Measurements from ENCODE around the gene ANKIB1.
"Not testable (repeated sequence)": the region's sequence is repeated elsewhere in the genome, so short reads cannot be mapped to it uniquely, and the experiment has no call there.

ANKIB1 gene

DNA sequence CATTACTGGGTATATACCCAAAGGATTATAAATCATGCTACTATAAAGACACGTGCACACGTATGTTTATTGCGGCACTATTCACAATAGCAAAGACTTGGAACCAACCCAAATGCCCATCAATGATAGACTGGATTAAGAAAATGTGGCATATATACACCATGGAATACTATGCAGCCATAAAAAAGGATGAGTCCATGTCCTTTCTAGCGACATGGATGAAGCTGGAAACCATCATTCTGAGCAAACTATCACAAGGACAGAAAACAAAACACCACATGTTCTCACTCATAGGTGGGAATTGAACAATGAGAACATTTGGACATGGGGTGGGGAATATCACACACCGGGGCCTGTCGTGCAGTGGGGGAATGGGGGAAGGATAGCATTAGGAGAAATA is 164.4 kb downstream of the ANKIB1 start:
- not testable (repeated sequence) for DNase-seq (ENCODE audit: low spot score)

DNA sequence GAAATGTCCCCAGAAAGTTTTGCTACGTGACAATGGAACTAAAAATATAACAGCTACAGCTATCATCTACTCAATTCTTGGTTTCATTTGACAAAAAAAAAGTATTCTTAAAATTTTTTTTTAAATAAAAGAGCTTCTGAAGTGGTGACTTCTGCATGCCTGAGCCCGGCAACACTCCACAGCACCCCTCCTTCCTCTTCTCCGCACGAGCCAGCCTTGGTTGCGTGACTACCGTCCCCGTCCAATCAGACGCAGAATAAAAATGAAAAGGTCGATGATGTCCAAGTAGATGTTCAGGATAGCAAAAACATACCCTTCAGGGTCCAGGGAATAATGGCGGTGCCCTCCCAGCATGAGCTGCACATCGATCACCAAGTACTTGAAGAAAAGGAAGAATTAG is 167.0 kb downstream of the ANKIB1 start:
- peak; percentile 34 for DNase-seq (ENCODE audit: low spot score)

DNA sequence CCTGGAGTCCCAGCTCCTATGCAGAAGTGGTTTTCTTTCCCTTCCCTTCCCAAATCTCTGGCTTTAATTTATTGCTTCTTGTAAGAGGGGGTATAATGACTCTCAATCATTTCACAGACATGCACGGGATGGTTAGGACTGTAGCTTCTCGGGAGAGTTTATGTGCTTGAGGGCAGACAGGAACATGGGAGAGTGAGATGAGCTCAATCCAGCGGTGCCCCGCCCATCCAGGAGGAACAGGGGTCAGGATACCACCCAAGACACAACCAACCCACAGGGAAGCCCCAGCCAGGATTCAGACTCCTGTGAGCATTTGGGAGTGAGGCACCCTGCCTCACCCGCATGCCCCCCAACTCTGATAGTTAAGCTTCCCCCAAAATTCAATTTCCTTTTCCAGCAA is 167.8 kb downstream of the ANKIB1 start:
- DNase-seq (ENCODE audit: low spot score) = no peak

DNA sequence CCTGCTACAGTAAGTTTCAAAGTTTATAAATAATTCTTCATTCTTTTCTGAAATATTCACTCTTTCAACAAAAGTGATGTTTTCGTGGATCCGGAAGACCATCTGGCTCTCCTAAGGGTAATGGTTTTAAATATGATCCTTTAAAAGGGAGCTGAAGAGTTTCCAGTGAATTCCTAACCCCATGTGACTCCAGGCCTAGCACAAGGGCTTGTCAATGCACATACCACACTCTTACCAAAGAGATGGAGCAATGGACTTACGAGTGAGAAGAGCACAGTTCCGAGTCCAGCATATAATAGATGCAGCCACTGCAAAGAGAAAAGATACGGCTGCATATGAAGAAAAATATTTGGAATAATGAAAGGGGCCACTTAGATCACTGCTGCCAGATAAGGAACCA is 169.5 kb downstream of the ANKIB1 start:
- DNase-seq (ENCODE audit: low spot score) = no peak

DNA sequence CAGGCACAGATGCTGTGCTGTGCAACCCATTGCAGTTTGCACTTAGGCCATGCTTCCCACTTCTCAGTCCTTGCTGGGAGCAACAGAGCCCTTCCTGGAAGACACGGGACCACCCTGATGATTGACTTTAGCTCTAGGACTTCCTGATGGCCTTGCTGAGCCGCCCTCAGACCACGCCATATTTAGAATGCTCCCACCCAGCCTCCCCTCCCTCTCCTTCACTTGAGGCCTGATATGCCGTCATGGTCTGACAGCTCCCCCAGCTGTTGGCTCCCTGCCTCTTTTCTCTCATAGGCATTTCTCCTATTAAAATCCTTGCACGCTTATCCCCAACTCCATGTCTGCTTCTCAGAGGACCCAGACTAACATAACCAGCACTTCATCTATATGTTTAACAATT is 172.1 kb downstream of the ANKIB1 start:
- no peak for DNase-seq (ENCODE audit: low spot score)

DNA sequence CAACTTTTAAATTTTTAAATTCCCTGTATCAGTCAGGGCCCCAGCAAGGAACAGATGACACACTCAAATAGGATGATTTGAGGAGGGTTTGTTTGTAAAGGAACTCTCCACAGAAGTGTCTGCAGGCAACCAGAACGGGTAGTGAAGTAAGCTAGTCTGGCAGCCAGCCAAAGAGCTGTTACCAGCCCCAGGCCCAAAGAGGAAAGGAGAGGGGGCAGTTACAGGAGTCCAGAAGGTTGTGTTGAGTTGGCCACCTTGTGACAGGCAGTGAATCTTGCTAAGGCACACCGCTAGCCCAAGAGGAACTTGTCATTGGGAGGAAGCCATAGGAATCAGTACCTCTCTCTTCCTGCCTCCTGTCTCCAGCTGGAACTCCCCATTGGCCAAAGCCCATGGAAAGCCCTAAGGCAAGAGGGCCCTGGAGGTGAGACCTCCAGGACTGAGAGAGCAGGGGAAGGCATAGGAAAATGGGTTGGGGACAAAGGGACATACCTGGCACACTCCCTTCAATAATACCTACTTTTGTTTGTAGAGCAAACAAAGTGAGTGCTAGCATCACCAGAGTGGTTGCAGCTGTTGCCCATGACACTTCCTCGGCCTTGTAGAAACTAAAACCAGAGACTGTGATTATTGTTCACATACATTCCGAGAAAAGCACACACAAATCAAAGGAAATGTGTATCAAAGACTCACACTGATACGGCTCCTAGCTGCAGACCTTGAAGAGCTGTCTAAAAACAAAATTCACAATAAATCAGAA is 176.1 kb downstream of the ANKIB1 start:
- no peak for DNase-seq (ENCODE audit: low spot score)

DNA sequence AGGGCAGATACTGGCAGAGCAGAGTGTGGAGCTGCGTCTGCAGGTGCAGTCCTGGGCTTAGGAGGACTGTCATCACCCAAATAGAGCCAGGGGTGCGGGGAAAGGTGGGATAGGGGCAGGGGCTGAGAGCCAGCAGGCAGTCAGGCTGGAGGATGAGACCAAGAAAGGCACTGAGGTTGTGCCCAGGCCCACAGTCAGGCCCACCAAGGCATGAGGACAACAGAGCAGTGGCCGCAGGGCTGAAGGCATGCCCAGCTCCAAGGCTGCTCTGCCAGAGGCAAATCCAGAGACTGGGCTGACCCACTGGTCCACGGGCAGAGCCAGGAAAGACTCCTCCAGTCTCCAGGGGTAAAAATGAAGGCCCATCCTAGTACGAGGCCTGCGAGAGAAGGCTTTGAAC is 177.2 kb downstream of the ANKIB1 start:
- no peak for DNase-seq (ENCODE audit: low spot score)

DNA sequence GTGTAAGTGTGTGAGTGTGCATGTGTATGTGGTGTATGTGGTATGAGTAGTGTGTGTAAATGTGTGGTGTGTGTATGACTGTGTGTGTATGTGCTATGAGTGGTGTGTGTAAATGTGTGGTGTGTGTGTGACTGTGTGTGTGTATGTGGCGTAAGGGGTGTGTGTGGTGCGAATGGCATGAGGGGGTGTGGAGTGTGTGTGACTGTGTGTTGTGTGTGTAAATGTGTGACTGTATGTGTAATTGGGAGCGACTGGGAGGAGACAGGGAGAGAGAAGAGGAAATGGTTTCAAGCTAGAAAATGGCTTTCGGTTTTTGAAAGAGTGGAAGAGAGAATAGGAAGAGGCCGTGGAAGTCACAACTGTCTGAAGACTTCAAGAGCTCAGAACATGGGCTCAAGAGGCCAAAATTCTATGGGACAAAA is 177.9 kb downstream of the ANKIB1 start:
- DNase-seq (ENCODE audit: low spot score) = no peak

DNA sequence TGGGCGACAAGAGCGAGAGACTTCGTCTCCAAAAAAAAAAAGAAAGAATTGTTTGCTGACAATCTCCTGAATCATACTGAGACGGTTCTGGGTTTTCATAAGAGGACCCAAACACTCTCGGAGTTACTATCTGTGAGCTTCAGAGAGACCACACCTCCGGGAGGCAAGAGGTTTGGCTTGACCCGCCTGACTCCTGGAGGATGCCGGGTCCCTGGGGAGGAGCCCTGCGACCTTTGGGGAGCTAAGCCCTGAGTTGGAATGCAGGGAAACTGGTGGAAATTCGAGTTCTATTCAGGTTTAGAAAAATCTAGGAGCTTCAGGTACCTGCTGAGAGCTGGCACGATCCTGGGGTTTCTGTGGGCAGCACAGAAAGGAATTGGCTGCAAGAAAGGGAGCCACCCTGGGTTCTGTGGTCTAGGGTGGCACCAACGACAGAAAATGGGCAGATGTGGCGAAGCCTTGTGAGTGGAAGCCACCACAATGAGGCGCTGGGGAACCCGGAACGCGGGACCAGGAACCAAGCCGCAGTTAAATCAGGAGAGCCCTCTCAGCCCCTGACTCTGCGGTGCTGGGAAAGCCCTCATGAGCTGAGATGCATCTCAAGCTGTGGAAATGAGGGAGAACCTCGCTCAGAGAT is 179.7 kb downstream of the ANKIB1 start:
- DNase-seq (ENCODE audit: low spot score) = no peak

DNA sequence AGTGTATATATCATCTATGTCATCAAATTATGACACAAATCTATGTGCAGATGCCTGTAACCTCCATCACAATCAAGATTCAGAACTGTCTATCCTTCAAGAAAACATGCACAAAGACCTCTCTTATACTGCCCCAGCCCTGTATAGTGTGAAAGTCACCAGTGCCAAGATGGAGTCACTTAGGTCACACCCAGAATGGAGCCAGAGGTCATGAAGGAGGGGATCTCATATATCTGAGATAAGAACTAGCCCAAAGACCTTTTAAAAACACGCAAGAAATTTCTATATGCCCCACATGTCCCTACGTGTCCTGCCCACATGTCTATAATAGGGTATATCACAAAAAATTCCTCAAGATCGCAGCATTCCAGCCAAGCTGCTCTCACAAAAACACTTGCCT is 181.4 kb downstream of the ANKIB1 start:
- DNase-seq (ENCODE audit: low spot score) = no peak

DNA sequence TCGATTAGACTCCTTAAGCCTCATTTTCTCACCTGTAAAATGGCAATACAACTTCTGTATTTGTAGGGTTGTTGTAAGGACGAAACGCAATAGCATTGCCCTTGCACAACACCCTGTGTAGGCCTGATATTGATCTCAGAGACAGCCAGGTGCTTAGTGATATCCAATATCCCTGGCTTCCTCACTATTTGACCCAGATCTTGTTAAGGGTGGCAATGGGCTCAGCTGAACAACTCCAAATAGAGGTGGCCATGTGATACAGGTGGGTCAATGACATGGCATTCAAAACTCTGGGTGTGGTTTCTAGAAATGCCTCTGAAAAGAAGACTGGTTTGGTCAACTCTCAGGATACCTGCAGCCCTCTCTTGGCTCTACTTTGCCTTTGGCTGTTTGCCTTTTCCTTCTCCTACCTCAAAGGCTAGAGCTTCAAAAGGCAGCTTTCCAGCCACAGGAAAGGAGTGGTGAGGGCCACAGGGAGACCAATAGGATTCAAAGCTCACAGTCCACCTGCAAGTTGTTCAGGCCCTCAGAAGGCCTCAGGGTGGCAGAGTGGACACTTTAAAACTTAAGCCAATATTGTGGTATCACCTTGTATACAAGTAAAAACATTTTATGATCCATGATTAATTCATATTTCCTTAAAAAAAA is 186.6 kb downstream of the ANKIB1 start:
- DNase-seq (ENCODE audit: low spot score) = no peak

DNA sequence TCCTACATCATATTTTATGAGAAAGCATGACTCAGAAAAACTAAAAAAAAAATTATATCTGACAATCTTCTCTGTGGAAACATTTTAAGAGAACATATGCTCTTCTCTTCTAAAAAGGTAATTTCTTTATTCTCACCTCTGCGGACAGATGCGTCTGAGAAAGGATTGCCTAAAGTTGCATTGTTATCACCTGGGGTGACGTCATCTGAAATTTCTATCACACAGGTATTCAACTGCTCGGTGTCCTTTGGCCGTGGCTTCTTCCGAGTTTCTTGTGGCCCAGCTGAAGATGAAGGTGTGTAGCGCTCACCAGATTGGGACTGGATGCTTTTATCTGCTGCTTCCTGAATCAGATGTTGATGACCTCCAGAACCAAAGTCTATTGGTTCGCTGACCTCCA is 187.2 kb downstream of the ANKIB1 start:
- no peak for DNase-seq (ENCODE audit: low spot score)

DNA sequence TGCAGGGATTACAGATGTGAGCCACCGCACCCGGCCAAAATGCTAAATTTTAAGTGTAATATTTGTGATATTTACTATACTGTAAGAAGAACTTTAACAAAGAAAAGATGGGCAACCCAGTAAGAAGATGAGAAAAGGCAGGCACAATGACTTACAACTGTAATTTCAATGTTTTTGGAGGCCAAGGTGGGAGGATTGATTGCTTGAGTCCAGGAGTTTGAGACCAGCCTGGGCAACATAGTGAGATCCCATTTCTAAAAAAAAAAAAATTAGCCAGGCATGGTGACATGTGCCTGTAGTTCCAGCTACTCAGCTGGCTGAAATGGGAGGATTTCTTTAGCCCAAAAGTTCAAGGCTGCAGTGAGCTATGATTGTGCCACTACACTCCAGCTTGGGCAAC is 189.8 kb downstream of the ANKIB1 start:
- no peak for DNase-seq (ENCODE audit: low spot score)

DNA sequence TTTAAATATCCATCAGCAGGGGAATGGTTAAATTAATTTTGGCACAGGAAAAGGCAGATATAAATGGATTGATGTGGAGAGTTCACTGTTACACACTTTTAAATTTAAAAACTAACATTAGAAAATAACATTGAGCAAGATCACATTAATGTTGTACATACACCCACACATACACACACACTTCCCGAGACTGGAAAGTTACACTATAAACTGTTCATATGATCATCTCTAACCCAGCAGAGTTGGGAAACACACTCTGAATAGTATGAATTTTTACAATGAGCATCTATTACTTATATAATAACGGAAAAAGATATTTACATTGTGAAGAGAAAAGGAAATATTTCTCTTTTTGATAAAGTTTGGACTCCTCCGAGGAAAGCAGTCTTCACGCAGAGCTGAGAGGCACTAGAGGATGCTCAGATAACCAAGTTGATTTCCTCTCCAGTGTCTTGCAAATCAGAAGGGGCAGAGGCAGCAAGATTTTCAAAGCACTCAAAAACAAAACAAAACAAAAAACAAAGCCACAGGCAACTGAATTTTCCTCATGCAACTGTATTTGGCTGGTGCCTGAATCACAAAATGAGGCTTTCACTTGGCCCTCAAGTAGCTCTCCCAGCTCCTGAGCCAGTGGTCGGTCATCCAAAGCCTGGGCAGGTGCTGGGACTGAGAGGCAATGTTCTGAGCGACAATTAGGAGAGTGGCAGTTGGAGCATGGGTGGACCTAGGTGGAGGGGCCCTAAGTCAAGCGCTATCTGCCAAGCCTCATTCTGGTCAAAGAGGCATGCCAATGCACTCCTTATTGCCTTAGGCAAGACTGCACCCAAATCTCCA is 191.1 kb downstream of the ANKIB1 start:
- no peak for DNase-seq (ENCODE audit: low spot score)

DNA sequence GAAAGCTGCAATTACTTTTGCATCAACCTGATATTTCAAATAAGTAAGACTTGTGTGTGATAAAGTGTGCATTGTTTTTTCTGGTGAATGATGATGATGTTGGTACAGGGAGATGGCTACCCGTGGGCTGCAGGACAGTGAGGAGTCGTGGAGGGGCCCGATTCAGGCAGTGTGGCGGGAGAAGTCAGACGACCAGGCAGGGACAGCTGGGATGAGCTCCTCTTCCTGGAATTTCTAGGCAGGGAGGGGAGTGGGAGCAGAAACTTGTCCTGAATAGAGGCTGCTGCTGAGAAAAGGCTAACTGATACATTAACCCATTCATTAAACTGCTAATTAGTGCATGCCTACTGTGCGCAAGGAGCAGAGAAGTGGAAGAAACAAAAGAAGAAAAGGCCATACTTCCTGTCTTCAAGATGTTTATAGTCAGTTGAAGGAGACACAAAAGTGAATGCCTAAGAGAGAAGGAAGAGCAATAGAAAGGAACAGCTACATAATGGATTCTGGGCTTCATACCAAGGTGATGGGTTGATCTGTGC is 192.2 kb downstream of the ANKIB1 start:
- DNase-seq (ENCODE audit: low spot score) = no peak

DNA sequence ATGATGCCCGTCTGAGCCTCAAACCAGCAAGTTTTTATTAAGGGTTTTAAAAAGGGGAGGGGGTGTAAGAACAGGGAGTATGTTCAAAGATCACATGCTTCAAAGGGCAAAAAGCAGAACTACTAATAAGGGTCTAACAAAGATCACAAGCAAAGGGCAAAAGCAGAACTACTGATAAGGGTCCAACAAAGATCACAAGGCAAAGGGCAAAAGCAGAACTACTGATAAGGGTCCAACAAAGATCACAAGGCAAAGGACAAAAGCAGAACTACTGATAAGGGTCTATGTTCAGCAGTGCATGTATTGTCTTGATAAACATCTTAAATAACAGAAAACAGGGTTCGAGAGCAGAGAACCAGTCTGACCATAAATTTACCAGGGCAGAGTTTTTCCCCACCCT is 196.9 kb downstream of the ANKIB1 start:
- DNase-seq (ENCODE audit: low spot score) = not testable (repeated sequence)

DNA sequence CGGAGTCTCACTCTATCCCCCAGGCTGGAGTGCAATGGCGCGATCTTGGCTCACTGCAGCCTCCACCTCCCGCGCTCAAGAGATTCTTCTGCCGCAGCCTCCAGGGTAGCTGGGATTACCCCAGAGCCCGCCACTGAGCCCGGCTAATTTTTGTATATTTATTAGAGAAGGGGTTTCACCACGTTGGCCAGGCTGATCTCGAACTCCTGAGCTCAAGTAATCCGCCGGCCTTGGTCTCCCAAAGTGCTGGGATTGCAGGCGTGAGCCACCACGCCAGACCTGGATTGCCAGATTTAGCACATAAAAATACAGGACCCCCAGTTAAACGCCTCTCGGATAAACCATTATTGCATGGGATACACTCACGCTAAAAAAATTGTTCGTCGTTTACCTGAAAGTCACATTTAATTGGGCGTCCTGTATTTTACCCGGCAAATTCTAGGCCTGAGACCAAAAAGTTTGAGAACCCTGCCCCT is 201.1 kb downstream of the ANKIB1 start:
- DNase-seq (ENCODE audit: low spot score) = no peak

DNA sequence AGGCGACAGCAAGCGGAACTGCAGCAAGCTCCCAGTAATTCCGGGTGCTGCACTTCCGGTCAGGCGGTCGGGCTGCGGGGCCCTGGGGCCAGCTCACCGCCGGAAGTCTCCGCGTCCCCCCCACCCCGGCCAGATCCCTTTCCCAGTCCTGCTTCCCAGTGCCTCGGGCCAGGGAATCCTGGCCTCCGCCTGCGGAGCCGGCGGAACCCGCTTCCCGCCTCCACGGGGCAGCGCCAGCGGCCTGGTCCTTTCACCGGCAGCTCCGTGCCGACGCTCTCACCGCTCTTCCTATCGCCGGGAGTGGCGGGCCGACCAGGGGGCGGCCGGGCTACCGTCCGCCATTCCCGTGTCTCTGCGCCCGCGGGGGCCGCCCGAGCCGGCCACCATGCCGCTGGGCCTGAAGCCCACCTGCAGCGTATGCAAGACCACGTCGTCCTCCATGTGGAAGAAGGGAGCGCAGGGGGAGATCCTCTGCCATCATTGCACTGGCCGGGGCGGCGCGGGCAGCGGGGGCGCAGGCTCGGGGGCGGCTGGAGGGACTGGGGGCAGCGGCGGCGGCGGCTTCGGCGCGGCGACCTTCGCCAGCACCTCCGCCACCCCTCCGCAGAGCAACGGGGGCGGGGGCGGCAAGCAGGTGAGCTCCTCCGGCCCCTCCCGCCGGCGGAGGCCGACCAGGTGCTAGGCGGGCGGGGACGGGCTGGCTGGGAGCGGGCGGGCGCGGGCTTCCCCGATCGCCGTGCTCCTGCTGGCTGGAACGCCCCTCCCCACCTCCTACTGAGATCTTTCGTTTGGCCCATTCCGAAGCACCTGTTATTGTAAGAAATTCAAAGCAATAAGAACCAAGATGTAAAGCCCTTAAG is 201.8 kb downstream of the ANKIB1 start, which contains the start of gene GATAD1:
Gene GATAD1, plus strand, starts transcription at position 138 of the 860 bp plus-strand sequence. Its CDS starts 248 bp downstream, at position 386.
- DNase-seq (ENCODE audit: low spot score) = peak; percentile 97

DNA sequence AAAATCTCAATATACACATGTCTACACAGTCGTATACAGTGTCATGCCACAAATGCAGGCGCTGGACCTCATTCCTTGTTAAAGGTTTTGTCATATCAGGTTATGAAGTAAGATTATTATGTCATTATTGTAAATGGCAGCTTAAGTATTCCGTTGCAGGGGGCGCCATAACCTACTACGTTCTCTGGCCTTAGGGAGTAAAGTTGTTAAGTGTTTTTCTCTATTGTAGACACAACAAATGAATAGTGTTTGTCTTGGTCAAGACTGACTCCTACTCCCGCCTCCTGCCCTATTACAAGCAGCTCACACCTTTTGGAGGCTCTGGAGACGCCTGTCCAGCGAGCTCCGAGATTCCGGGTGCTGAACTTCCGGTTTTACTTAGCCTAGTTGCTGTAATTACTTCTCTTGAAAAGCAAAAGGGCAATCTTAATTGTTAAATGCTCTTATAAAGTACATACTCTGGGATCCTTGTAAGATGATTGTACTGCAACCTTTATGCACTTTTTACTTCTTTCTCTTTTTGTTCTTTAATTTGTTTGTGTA is 202.5 kb downstream of the ANKIB1 start:
- DNase-seq (ENCODE audit: low spot score) = peak; percentile 25

Data from AG08395 (cell line).